Adipocyte (in vitro differentiated cells): ENCODE measurements around the gene AQP12A.
"Not testable (repeated sequence)": the region's sequence is repeated elsewhere in the genome, so short reads cannot be mapped to it uniquely, and the experiment has no call there.

Source experiments
- DNase-seq: peaks from one replicate; pipeline ENCODE4 v3.0.0-alpha.2; 2015; ENCODE audit warnings: low read depth
- H3K27me3 ChIP-seq: replicated peaks from 2 replicates; pipeline ENCODE4 v1.7.0; 2013; ENCODE audit warnings: mild to moderate bottlenecking, low read length, moderate library complexity; ENCODE audit not compliant: control insufficient read depth, insufficient read depth
- H3K36me3 ChIP-seq: 2 replicates; pipeline ENCODE4 v1.7.0; 2013; ENCODE audit warnings: low read length, mild to moderate bottlenecking, moderate library complexity; ENCODE audit not compliant: control insufficient read depth, insufficient read depth, severe bottlenecking
- H3K4me1 ChIP-seq: 2 replicates; pipeline ENCODE4 v1.7.0; 2013; ENCODE audit warnings: mild to moderate bottlenecking, low read length, moderate library complexity; ENCODE audit not compliant: control insufficient read depth, insufficient read depth
- H3K4me3 ChIP-seq: 2 replicates; pipeline ENCODE4 v1.7.0; 2013; ENCODE audit warnings: mild to moderate bottlenecking, low read length, moderate library complexity
- H3K9ac ChIP-seq: 2 replicates; pipeline ENCODE4 v1.7.0; 2013; ENCODE audit warnings: mild to moderate bottlenecking, low read length, moderate library complexity
- H3K9me3 ChIP-seq: 2 replicates; pipeline ENCODE4 v1.7.0; 2013; ENCODE audit warnings: mild to moderate bottlenecking, low read length, moderate library complexity; ENCODE audit not compliant: control insufficient read depth

Gene AQP12A

DNA sequence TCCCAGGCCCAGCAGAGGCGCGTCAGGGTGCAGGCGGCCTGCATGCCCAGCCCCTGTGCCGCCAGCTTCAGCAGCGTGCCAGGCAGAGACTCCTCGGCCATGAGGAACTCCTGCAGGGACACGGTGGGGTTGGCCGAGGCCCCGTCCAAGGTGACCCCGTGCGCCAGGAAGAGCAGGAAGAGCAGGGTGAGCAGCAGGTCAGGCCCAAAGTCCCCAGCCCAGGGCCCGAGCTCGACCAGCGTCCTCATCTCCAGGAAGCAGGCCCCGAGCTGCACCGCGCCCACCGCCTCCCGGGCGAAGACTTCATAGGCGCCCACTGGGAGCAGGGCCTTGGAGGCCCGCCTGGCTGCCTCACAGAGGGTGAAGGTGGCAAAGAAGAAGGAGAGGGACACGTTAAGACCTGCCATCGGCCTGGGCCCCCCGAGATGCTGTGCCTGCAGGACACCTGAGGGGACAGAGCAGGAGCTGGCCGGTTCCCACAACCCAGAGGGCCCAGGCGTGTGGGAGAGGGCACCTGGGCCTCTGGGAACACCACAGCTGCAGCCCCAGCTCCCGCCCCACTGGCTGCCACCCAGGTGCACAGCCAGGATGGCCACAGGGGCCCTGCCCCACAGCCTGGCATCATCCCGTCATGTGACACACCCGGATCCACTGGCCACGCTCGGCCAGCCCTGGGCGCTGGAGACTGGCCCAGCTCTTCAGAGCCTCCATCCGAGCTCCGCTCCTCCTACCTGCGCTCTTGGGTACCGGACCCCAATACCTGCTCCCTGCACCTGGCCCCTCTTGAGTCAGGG is 9.0 kb upstream of the AQP12A start, which contains the start of gene AQP12B:
Gene AQP12B, minus strand, starts transcription at position 455 of the 794 bp plus-strand sequence. Its CDS starts 48 bp downstream, at position 407.
- not testable (repeated sequence) for H3K36me3 ChIP-seq, H3K27me3 ChIP-seq, H3K9ac ChIP-seq, H3K4me3 ChIP-seq, DNase-seq, H3K4me1 ChIP-seq, H3K9me3 ChIP-seq

DNA sequence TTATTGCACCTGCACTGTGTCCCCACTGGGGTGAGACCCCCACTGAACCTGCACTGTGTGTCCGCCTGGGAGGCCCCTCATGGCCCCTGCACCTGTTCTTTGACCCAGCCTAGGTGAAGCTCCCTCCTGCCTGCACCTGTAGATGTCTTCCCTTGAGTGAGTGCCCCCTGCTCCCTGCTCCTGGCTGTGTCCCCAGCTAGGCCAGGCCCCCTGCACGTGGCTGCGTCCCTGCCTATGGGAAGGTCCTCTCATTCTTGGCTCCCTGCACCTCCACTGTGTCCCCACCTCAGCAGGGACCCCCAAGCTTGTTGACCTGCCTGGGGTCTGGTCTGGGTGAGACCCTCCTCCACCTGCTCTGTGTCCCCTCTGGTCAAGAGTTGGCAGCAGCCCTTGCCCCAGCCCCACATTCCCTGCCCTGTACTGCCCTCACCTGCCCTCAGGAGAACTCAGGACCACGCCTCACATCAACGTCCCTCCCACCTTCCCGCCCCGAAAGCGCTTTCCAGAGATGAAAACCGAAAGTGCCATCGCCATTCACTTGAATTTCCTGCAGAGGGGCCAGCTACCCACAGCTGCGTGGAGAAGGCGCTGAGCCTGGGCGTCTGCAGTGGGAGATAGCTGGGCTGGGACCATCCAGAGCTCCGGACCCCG is 8.2 kb upstream of the AQP12A start:
- H3K27me3 ChIP-seq, H3K9me3 ChIP-seq, H3K4me1 ChIP-seq, H3K9ac ChIP-seq, DNase-seq, H3K4me3 ChIP-seq, H3K36me3 ChIP-seq: not testable (repeated sequence)

DNA sequence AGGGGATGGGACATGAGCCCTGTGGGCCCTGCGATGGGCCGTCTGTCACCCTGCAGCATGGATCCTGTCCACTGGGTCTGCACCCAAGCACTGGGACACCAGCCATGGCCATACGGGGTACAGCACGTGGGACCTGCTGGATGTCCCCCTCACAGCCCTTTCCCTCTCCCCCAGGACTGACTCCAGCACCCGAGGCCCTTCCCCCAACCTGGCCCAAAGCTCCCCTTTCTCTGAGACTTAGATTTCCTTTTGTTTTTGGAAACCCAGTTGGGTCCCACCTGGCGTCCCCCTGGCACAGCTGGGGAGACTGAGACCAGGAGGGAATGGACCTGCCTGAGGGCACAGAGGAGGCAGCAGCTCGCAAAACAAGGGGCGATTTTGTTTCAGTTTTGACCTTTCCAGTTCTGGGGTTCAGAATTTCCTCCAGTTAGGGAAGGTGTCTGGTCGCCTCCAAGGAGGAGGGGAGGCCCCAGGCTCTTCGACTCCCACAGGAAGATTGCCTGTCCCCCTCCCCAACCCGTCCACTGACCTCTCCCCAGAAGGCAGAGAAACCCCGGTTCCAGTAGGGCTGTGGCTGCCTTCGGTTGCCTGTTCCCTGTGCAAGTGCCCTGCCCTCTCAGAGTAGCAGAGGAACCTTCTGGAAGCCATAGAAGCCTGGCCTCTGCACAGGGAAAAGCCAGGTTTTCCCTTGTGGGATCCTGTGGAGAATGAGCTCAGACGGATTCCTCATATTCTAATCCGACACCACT is 7.5 kb upstream of the AQP12A start:
- DNase-seq, H3K36me3 ChIP-seq, H3K9ac ChIP-seq, H3K4me1 ChIP-seq, H3K4me3 ChIP-seq, H3K9me3 ChIP-seq, H3K27me3 ChIP-seq: not testable (repeated sequence)

DNA sequence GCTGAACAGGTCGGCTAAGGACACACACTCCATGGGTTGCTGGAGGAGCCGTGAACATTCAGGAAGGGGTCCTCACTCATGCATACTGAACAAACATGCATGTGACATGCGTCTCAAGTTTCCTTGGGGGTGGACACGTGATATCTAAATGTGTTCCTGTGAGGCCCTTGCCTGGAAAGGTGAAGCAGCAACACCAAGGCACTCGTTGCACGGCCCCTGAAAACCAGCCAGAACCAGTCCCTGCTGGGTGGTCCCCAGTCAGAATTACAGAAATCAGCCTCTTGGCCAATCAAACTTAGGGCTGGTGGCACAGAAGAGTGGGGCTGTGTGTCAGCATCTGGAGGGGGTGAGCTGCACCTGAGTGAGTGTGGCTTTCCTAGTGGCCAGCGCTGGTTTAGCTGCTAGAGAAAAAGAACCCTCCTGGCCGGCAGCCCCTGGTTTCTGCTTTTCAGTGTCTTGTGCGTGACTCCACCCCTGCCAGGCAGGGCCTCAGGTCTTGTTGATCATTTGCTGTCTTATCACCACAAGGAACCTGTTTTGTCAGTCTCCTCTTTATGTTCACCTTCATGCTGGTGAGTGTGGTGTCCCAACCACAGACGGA is 5.8 kb upstream of the AQP12A start:
- Histone ChIP-seq H3K4me3 (no peak overlapping the region), H3K9ac (no peak overlapping the region), H3K4me1 (no peaks in the 10 kb centered on the region), H3K27me3 (peaks cover 8% of the 10 kb centered on the region), H3K36me3 (no peaks in the 10 kb centered on the region), H3K9me3 (no peaks in the 10 kb centered on the region)
- no peak for DNase-seq

DNA sequence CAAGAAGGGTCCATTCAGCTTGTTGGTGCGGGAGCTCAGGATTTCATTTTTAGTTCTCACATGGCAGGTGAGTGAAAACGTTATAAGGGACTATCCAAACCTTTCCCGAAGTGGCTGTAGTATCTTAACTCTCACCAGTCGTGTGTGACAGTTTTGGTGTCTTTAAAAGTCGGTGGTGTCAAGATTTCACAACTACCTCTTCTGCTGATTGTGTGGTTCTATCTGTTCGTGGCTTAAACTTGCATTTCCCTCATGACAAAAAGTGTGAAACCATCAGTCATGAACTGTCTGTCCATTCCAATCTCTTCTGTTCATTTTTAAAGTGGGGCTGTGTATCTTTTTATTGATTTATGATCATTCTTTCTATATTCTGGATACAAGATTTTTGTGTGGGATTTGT is 5.2 kb upstream of the AQP12A start:
- Histone ChIP-seq H3K36me3 (no peaks in the 10 kb centered on the region), H3K4me1 (no peaks in the 10 kb centered on the region), H3K4me3 (no peak overlapping the region), H3K9me3 (no peaks in the 10 kb centered on the region), H3K9ac (no peak overlapping the region), H3K27me3 (peaks cover 8% of the 10 kb centered on the region)
- DNase-seq: no peak

DNA sequence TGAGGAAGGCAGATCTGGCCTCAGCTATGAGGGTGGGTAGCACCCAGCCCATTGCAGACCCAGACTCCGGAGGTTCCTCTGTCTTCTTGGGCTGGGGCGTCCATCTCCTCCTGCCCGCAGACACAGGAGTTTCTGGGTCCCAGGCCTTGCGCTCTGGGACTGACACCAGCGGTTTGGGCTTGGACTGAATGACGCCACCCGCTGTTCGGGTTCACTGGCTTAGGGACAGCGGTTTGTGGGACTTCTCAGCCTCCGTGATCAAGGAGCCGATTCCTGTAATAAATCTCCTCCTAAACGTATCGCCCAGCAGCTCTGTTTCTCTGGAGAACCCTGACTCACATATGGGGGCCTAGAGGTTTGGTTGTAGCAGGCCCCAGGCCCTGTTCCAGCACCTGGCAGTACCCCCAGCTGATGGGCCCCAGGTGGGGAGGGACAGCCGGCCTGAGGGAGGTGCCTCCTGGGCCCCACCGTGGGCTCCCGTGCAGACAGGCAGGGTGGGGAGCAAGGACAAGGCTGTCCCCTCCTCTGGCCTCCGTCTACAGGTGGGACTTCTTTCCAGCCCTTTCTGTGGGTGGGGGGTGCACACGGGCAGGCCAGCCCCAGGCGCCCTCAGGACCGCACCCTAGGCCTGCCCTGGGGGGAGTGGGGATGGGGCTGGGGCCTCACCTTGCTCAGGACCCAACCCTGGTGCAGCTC is 4.5 kb upstream of the AQP12A start:
- Histone ChIP-seq H3K4me3 (no peak overlapping the region), H3K9ac (no peak overlapping the region), H3K27me3 (peaks cover 8% of the 10 kb centered on the region), H3K9me3 (no peaks in the 10 kb centered on the region), H3K4me1 (no peaks in the 10 kb centered on the region), H3K36me3 (no peaks in the 10 kb centered on the region)
- no peak for DNase-seq

DNA sequence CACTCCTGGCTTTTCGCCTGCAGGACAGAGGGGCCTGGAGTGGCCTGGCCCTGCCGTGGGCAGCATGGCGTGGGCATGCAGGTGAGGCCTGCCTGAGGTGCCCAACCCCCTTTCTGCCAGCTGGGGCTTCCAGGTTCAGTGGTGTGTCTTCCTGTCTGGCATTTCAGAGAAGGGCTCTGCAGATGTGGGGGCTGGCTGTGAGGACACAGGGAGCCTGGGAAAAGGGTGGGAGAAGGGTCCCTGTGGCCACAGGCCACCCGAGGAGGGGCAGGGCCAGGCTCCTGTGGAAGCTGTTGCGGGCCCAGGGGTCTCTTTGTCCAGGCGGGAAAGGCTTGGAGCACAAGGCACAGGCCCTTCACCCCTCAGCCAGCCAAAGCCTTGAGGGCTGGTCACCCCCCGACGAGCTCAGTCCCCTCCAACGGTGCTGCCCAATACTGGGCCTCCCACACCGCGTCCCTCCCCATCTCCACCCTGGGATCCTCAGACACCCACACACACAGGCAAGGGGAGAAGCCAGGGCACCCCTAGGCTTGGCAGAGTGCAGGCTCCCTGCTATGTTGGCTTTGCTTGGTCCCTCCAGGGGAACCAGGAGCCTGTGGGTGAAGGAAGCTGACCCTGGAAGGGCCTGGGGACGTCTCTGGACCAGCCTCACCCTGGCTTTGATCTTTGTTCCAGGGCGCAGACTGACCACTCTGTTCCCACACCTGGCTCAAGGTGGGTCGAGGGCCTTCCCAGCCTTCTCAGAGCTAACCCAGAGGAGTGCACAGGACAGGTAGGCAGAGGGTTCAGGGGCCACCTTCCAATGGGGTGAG is 3.7 kb upstream of the AQP12A start:
- Histone ChIP-seq H3K9ac (no peak overlapping the region), H3K4me3 (no peak overlapping the region), H3K27me3 (peaks cover 8% of the 10 kb centered on the region), H3K4me1 (no peaks in the 10 kb centered on the region), H3K9me3 (no peaks in the 10 kb centered on the region), H3K36me3 (no peaks in the 10 kb centered on the region)
- no peak for DNase-seq

DNA sequence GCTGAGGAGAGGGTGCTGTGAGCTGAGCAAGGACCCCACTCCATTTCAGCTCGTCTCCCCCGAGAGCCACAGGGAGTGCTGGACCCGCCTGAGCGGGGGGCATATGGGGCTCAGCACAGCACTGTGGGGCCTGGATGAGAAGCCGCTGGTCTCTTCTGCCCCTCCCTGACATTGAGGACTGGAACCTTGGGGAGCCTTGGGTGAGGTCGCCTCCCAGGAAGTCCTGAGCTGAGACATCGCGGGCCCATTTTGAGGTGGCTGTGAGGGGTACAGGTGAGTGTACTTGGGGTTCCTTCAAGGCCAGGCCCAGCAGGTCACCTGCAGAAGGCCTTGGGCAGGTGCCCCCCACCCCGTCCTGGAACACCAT is 3.1 kb upstream of the AQP12A start:
- Histone ChIP-seq H3K9ac (no peak overlapping the region), H3K4me3 (no peak overlapping the region), H3K9me3 (no peaks in the 10 kb centered on the region), H3K36me3 (no peaks in the 10 kb centered on the region), H3K4me1 (no peaks in the 10 kb centered on the region), H3K27me3 (peaks cover 8% of the 10 kb centered on the region)
- DNase-seq: no peak

DNA sequence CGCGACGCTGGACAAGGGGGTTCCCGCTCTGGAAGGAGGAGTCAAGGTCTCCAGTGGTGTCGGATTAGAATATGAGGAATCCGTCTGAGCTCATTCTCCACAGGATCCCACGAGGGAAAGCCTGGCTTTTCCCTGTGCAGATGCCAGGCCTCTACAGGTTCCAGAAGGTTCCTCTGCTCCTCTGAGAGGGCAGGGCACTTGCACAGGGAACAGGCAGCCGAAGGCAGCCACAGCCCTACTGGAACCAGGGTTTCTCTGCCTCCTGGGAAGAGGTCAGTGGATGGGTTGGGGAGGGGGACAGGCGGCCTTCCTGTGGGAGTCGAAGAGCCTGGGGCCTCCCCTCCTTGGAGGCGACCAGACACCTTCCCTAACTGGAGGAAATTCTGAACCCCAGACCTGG is 1.7 kb upstream of the AQP12A start:
- no peak overlapping the region for H3K4me3 ChIP-seq
- no peak overlapping the region for H3K9ac ChIP-seq
- no peaks in the 10 kb centered on the region for H3K4me1 ChIP-seq
- H3K9me3 ChIP-seq: no peaks in the 10 kb centered on the region
- no peaks in the 10 kb centered on the region for H3K36me3 ChIP-seq
- DNase-seq: no peak
- peaks cover 8% of the 10 kb centered on the region for H3K27me3 ChIP-seq

DNA sequence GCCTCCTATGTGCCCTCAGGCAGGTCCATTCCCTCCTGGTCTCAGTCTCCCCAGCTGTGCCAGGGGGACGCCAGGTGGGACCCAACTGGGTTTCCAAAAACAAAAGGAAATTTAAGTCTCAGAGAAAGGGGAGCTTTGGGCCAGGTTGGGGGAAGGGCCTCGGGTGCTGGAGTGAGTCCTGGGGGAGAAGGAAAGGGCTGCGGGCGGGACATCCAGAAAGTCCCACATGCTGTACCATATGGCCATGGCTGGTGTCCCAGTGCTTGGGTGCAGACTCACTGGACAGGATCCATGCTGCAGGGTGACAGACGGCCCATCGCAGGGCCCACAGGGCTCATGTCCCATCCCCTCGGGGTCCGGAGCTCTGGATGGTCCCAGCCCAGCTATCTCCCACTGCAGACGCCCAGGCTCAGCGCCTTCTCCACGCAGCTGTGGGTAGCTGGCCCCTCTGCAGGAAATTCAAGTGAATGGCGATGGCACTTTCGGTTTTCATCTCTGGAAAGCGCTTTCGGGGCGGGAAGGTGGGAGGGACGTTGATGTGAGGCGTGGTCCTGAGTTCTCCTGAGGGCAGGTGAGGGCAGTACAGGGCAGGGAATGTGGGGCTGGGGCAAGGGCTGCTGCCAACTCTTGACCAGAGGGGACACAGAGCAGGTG is 1.1 kb upstream of the AQP12A start:
- not testable (repeated sequence) for H3K9ac ChIP-seq, H3K4me3 ChIP-seq, H3K27me3 ChIP-seq, H3K36me3 ChIP-seq, DNase-seq, H3K4me1 ChIP-seq, H3K9me3 ChIP-seq
